CD14-positive monocyte (primary cell): ENCODE measurements around the gene INCENP. TPM values are rescaled to one million over a fixed set of nuclear protein-coding genes. Genes with fewer than 3 reads are reported as not detected.

Source experiments
- DNase-seq, 3 donors: peaks; one replicate each; pipeline ENCODE4 v3.0.0-alpha.2; 2011 to 2022
- H2AFZ ChIP-seq: 2 replicates; pipeline ENCODE4 v1.6.0; 2012; ENCODE audit warnings: mild to moderate bottlenecking, low read depth, low read length, inconsistent platforms; ENCODE audit not compliant: insufficient read depth, poor library complexity, severe bottlenecking
- H3K27ac ChIP-seq, 2 donors: 1 replicate in 1 of 2; 2 replicates in 1 of 2; pipeline ENCODE4 v1.5.1; 2012 to 2013; ENCODE audit warnings: low read length in 2 of 2, control low read depth in 1 of 2, inconsistent platforms in 1 of 2, low read depth in 1 of 2, mild to moderate bottlenecking in 1 of 2
- H3K27me3 ChIP-seq, 2 donors: one replicate each; pipeline versions ENCODE4 v1.6.0 to v1.6.1; 2011 to 2013; ENCODE audit warnings: low read length in 2 of 2; ENCODE audit not compliant: control insufficient read depth in 2 of 2, insufficient read depth in 2 of 2
- H3K36me3 ChIP-seq, 2 donors: replicated peaks in 1 of 2; 1 replicate in 1 of 2; 2 replicates in 1 of 2; pipeline versions ENCODE4 v1.5.1 to v1.6.1; 2012 to 2013; ENCODE audit warnings: low read length in 2 of 2, control low read depth in 1 of 2, inconsistent platforms in 1 of 2, mild to moderate bottlenecking in 1 of 2; ENCODE audit not compliant: insufficient read depth in 2 of 2, control insufficient read depth in 1 of 2
- H3K4me1 ChIP-seq, 2 donors: 1 replicate in 1 of 2; 2 replicates in 1 of 2; pipeline versions ENCODE4 v1.5.1 to v1.6.1; 2012 to 2013; ENCODE audit warnings: low read length in 2 of 2, control low read depth in 1 of 2, inconsistent platforms in 1 of 2, mild to moderate bottlenecking in 1 of 2, moderate library complexity in 1 of 2; ENCODE audit not compliant: insufficient read depth in 2 of 2, control insufficient read depth in 1 of 2
- H3K4me2 ChIP-seq: replicated peaks from 2 replicates; pipeline ENCODE3; 2012; ENCODE audit warnings: low read length, moderate library complexity, mild to moderate bottlenecking; ENCODE audit not compliant: poor library complexity, severe bottlenecking; ENCODE audit errors: extremely low read depth
- H3K4me3 ChIP-seq, 3 experiments: fragments of 200-600 bp in 1 of 3; sonication (generic) in 1 of 3; replicated peaks in 1 of 3; 1 replicate in 2 of 3; 2 replicates in 1 of 3; pipeline ENCODE4 v1.5.1; 2011 to 2013; ENCODE audit warnings: low read length in 3 of 3, mild to moderate bottlenecking in 3 of 3, control low read depth in 2 of 3, low read depth in 2 of 3, inconsistent platforms in 1 of 3, moderate library complexity in 1 of 3
- H3K79me2 ChIP-seq: 2 replicates; pipeline ENCODE4 v1.6.0; 2012; ENCODE audit warnings: mild to moderate bottlenecking, control low read depth, inconsistent platforms, low read length, moderate library complexity; ENCODE audit not compliant: insufficient read depth
- H3K9ac ChIP-seq: 2 replicates; pipeline ENCODE4 v1.6.0; 2017; ENCODE audit warnings: low read length, mild to moderate bottlenecking; ENCODE audit not compliant: insufficient read depth, poor library complexity, severe bottlenecking
- H3K9me3 ChIP-seq, 2 donors: replicated peaks in 1 of 2; 1 replicate in 1 of 2; 2 replicates in 1 of 2; pipeline versions ENCODE4 v1.5.1 to v1.6.1; 2012 to 2013; ENCODE audit warnings: low read length in 2 of 2, control low read depth in 1 of 2; ENCODE audit not compliant: control insufficient read depth in 1 of 2, insufficient read depth in 1 of 2
- H4K20me1 ChIP-seq: 2 replicates; pipeline ENCODE4 v1.6.0; 2012; ENCODE audit warnings: mild to moderate bottlenecking, low read length, control low read depth, moderate library complexity; ENCODE audit not compliant: insufficient read depth
- H3K27ac Mint-ChIP-seq, 7 donors: one replicate each; pipeline ENCODE4 v1.8.0; 2020; ENCODE audit warnings: mild to moderate bottlenecking in 7 of 7, mixed read lengths in 7 of 7, moderate library complexity in 6 of 7, inconsistent platforms in 2 of 7
- H3K27me3 Mint-ChIP-seq, 3 donors: one replicate each; pipeline ENCODE4 v1.8.0; 2021 to 2022; ENCODE audit warnings: low read depth in 3 of 3, mild to moderate bottlenecking in 3 of 3, mixed read lengths in 3 of 3, moderate library complexity in 3 of 3, inconsistent platforms in 1 of 3
- H3K36me3 Mint-ChIP-seq, 2 donors: one replicate each; pipeline ENCODE4 v1.8.0; 2020; ENCODE audit warnings: mixed read lengths in 2 of 2, inconsistent platforms in 1 of 2, mild to moderate bottlenecking in 1 of 2
- H3K4me1 Mint-ChIP-seq: one replicate; pipeline ENCODE4 v1.8.0; 2020; ENCODE audit warnings: mild to moderate bottlenecking, mixed read lengths
- H3K4me3 Mint-ChIP-seq, 2 donors: one replicate each; pipeline ENCODE4 v1.8.0; 2020; ENCODE audit warnings: mild to moderate bottlenecking in 2 of 2, mixed read lengths in 2 of 2, moderate library complexity in 1 of 2
- H3K9me3 Mint-ChIP-seq, 7 donors: one replicate each; pipeline ENCODE4 v1.8.0; 2020 to 2022; ENCODE audit warnings: mixed read lengths in 7 of 7, mild to moderate bottlenecking in 6 of 7, moderate library complexity in 6 of 7, inconsistent platforms in 2 of 7
- CTCF ChIP-seq: fragments of 200-600 bp; IDR thresholded peaks from one replicate; pipeline ENCODE4 v1.8.0; 2022; ENCODE audit warnings: antibody characterized with exemption, mild to moderate bottlenecking
- WGBS: methylation state at CpG from one replicate; pipeline ENCODE4 v1.1.5; 2013; ENCODE audit warnings: missing lambda C conversion rate; ENCODE audit not compliant: insufficient coverage; 5-methylcytosine and 5-hydroxymethylcytosine counted together
- intact Hi-C, 2 donors: fragments of 100-400 bp; cut with micrococcal nuclease; formaldehyde crosslinking; loops; one replicate each; pipeline versions ENCODE4 v1.15.0 to v1.15.1; 2023
- polyA plus RNA-seq, 3 donors: library from polyadenylated mRNA; depleted of rRNA in 1 of 3; unstranded in 2 of 3; stranded (reverse) in 1 of 3; fragments of 300-500 nt in 2 of 3; fragments of >200 nt in 1 of 3; fragmentation: Illumina TruSeq in 2 of 3; gene quantifications; 1 replicate in 2 of 3; 2 replicates in 1 of 3; pipeline ENCODE4 v1.2.3, GENCODE V29; 2012 to 2021

INCENP gene
- polyA plus RNA-seq, 3 donors: 0.75 to 7.0 (median 1.0) TPM

- Mint-ChIP-seq H3K9me3 (peaks cover 2 to 30% (median 17%) of the 10 kb centered on the region in 7 donors), H3K36me3 (no peaks in the 10 kb centered on the region), H3K27me3 (peaks cover 1 to 4% (median 2%) of the 10 kb centered on the region in 3 donors), H3K27ac (no peak overlapping the region), H3K4me1 (no peaks in the 10 kb centered on the region), H3K4me3 (no peak overlapping the region)
- Histone ChIP-seq H3K27me3 (no peaks in the 10 kb centered on the region), H3K27ac (no peak overlapping the region), H3K4me2 (no peak overlapping the region), H3K4me3 (no peak overlapping the region), H3K79me2 (no peaks in the 10 kb centered on the region), H3K9me3 (peaks cover 3 to 12% of the 10 kb centered on the region in 2 donors), H3K9ac (no peak overlapping the region), H3K36me3 (no peaks in the 10 kb centered on the region), H4K20me1 (no peaks in the 10 kb centered on the region), H3K4me1 (no peaks in the 10 kb centered on the region), H2AFZ (no peak overlapping the region)
- DNase-seq: no peak
- TF ChIP-seq CTCF: no peak
- WGBS: no CpG with 5 or more reads among the region's 1 CpG
- intact Hi-C loops: no loop called here
These were observed 36.1 kb upstream of the INCENP start for GRCh38 chr11:62087694-62088093.

GRCh38 chr11:62088331-62088933, 35.4 kb upstream of the INCENP start:
- no peak for DNase-seq
- H3K4me1 ChIP-seq: no peaks in the 10 kb centered on the region
- H3K79me2 ChIP-seq: no peaks in the 10 kb centered on the region
- Mint-ChIP-seq H3K4me1 (no peaks in the 10 kb centered on the region), H3K27ac (no peak overlapping the region), H3K4me3 (no peak overlapping the region), H3K9me3 (peaks cover 2 to 30% (median 17%) of the 10 kb centered on the region in 7 donors), H3K36me3 (no peaks in the 10 kb centered on the region), H3K27me3 (peaks cover 1 to 4% (median 2%) of the 10 kb centered on the region in 3 donors)
- no peaks in the 10 kb centered on the region for H3K36me3 ChIP-seq
- no peak overlapping the region for H3K4me3 ChIP-seq
- no peak overlapping the region for H2AFZ ChIP-seq
- H3K27ac ChIP-seq: no peak overlapping the region
- intact Hi-C loops: no loop called here
- TF ChIP-seq CTCF: no peak
- no peak overlapping the region for H3K4me2 ChIP-seq
- no peak overlapping the region for H3K9ac ChIP-seq
- WGBS: no CpG with 5 or more reads among the region's 1 CpG
- H3K27me3 ChIP-seq: no peaks in the 10 kb centered on the region
- peaks cover 3 to 12% of the 10 kb centered on the region in 2 donors for H3K9me3 ChIP-seq
- no peaks in the 10 kb centered on the region for H4K20me1 ChIP-seq
